ENCODE measurements around the gene RUNX1. TPM values are rescaled to one million over a fixed set of nuclear protein-coding genes. Genes with fewer than 3 reads are reported as not detected.

Gene RUNX1
- polyA plus RNA-seq, 3 donors, result 6.2 to 49.7 (median 8.7) TPM

DNA sequence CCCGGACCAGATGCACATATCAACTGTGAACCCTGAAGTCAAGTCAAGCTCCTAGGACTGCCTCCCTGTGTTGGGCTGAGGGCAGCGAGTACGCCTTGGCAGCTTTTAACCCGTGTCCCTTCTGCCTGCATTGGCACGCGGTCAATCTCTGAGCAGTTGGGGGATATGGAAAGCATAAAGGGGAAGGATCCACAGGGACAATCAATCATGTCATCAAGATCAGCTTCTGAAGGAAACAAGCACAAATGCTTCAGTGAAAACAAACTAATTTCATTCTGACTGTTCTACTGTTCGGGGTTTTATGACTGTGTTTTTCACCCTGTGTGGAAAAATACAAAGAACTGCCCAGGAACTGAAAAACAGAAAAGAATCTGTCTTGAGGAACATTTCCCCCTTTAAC lies 106.2 kb downstream of the RUNX1 start:
- no peak overlapping the region for H2AFZ ChIP-seq (ENCODE audit: insufficient read depth, low read depth, low read length, poor library complexity, severe bottlenecking)
- peaks cover 7 to 19% of the 10 kb centered on the region in 2 donors for H3K36me3 Mint-ChIP-seq
- peaks cover 0 to 2% (median 0%) of the 10 kb centered on the region in 3 donors for H3K27me3 Mint-ChIP-seq (ENCODE audit: low read depth in 3 of 3)
- DNase-seq, result no peak
- no peak overlapping the region for H3K9ac ChIP-seq (ENCODE audit: insufficient read depth, low read length, poor library complexity, severe bottlenecking)
- H3K4me2 ChIP-seq (replicated peaks; ENCODE audit: extremely low read depth, low read length, poor library complexity, severe bottlenecking), result no peak overlapping the region
- H3K4me3 Mint-ChIP-seq, result no peak overlapping the region
- intact Hi-C loops (cut with micrococcal nuclease), result loop anchor here in 1 of 2 donors (10.0 kb wide), 1 partner anchor 48 kb away; no protein-coding TSS in a partner anchor
- peak overlapping the region in 1 of 7 donors; percentile 70 for H3K27ac Mint-ChIP-seq
- H3K4me1 ChIP-seq (ENCODE audit: control insufficient read depth in 1 of 2, insufficient read depth in 2 of 2, low read length in 2 of 2), result peaks cover 28 to 50% of the 10 kb centered on the region in 2 donors
- peaks cover 63% of the 10 kb centered on the region for H4K20me1 ChIP-seq (ENCODE audit: insufficient read depth, low read length)
- H3K36me3 ChIP-seq (replicated peaks in 1 of 2; ENCODE audit: control insufficient read depth in 1 of 2, insufficient read depth in 2 of 2, low read length in 2 of 2), result no peaks in the 10 kb centered on the region
- no peaks in the 10 kb centered on the region for H3K27me3 ChIP-seq (ENCODE audit: control insufficient read depth in 2 of 2, insufficient read depth in 2 of 2, low read length in 2 of 2)
- TF ChIP-seq, protein P1, sequence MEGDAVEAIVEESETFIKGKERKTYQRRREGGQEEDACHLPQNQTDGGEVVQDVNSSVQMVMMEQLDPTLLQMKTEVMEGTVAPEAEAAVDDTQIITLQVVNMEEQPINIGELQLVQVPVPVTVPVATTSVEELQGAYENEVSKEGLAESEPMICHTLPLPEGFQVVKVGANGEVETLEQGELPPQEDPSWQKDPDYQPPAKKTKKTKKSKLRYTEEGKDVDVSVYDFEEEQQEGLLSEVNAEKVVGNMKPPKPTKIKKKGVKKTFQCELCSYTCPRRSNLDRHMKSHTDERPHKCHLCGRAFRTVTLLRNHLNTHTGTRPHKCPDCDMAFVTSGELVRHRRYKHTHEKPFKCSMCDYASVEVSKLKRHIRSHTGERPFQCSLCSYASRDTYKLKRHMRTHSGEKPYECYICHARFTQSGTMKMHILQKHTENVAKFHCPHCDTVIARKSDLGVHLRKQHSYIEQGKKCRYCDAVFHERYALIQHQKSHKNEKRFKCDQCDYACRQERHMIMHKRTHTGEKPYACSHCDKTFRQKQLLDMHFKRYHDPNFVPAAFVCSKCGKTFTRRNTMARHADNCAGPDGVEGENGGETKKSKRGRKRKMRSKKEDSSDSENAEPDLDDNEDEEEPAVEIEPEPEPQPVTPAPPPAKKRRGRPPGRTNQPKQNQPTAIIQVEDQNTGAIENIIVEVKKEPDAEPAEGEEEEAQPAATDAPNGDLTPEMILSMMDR (IDR thresholded peaks at IDR 0.05), result no peak
- WGBS (ENCODE audit: insufficient coverage), result 11% methylated on average over 5 of the region's 7 CpGs
- H3K27ac ChIP-seq (ENCODE audit: low read depth in 1 of 2, low read length in 2 of 2), result peak overlapping the region in 1 of 2 donors; percentile 10
- H3K9me3 ChIP-seq (replicated peaks in 1 of 2; ENCODE audit: control insufficient read depth in 1 of 2, insufficient read depth in 1 of 2, low read length in 2 of 2), result no peaks in the 10 kb centered on the region
- no peak overlapping the region for H3K4me3 ChIP-seq (replicated peaks in 1 of 3; ENCODE audit: low read depth in 2 of 3, low read length in 3 of 3)
- H3K9me3 Mint-ChIP-seq, result no peaks in the 10 kb centered on the region
- H3K4me1 Mint-ChIP-seq, result peaks cover 75% of the 10 kb centered on the region
- H3K79me2 ChIP-seq (ENCODE audit: insufficient read depth, low read length), result peaks cover 100% of the 10 kb centered on the region

DNA sequence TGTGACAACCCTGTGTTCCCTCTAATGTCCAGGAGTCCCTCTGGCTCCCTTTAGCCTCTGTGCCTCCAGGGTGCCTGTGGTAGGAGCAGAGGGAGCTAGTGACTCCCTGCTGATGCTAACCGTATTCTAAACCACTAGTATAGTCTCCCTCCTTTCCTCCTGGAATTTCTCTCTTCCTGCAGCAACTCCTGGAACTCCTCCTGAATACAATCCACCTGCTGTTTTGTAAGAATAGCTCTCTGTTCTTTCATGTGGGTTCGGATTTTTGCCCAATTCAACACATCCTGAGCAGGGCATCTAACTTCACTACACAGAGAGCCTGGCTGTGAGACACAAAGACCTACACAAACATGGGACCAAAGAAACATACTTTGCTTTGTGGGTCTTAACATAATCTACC lies 107.9 kb downstream of the RUNX1 start:
- Histone ChIP-seq H3K27ac (ENCODE audit: low read depth in 1 of 2, low read length in 2 of 2) (no peak overlapping the region), H3K4me2 (replicated peaks; ENCODE audit: extremely low read depth, low read length, poor library complexity, severe bottlenecking) (no peak overlapping the region), H3K4me1 (ENCODE audit: control insufficient read depth in 1 of 2, insufficient read depth in 2 of 2, low read length in 2 of 2) (peaks cover 20 to 44% of the 10 kb centered on the region in 2 donors), H3K9me3 (replicated peaks in 1 of 2; ENCODE audit: control insufficient read depth in 1 of 2, insufficient read depth in 1 of 2, low read length in 2 of 2) (no peaks in the 10 kb centered on the region), H3K9ac (ENCODE audit: insufficient read depth, low read length, poor library complexity, severe bottlenecking) (no peak overlapping the region), H2AFZ (ENCODE audit: insufficient read depth, low read depth, low read length, poor library complexity, severe bottlenecking) (no peak overlapping the region), H3K4me3 (replicated peaks in 1 of 3; ENCODE audit: low read depth in 2 of 3, low read length in 3 of 3) (no peak overlapping the region), H3K79me2 (ENCODE audit: insufficient read depth, low read length) (peaks cover 100% of the 10 kb centered on the region), H4K20me1 (ENCODE audit: insufficient read depth, low read length) (peaks cover 46% of the 10 kb centered on the region), H3K36me3 (replicated peaks in 1 of 2; ENCODE audit: control insufficient read depth in 1 of 2, insufficient read depth in 2 of 2, low read length in 2 of 2) (no peaks in the 10 kb centered on the region), H3K27me3 (ENCODE audit: control insufficient read depth in 2 of 2, insufficient read depth in 2 of 2, low read length in 2 of 2) (no peaks in the 10 kb centered on the region)
- Mint-ChIP-seq H3K36me3 (peaks cover 6 to 13% of the 10 kb centered on the region in 2 donors), H3K4me3 (no peak overlapping the region), H3K27ac (peak overlapping the region in 1 of 7 donors; percentile 37), H3K9me3 (no peaks in the 10 kb centered on the region), H3K27me3 (ENCODE audit: low read depth in 3 of 3) (peaks cover 0 to 2% (median 0%) of the 10 kb centered on the region in 3 donors), H3K4me1 (peaks cover 75% of the 10 kb centered on the region)
- TF ChIP-seq, protein P1 (IDR thresholded peaks at IDR 0.05), result no peak
- 100% methylated on average over 1 of the region's 2 CpGs for WGBS (ENCODE audit: insufficient coverage)
- no peak for DNase-seq
- intact Hi-C loops (cut with micrococcal nuclease), result loop anchor here in 1 of 2 donors (10.0 kb wide), 1 partner anchor 46 kb away; no protein-coding TSS in a partner anchor
